GM21825 (cell line): ENCODE measurements around the gene FPGS.
A peak's percentile ranks its signal among the peaks of the same experiment; 100 is the strongest.
"Not testable (repeated sequence)": the region's sequence is repeated elsewhere in the genome, so short reads cannot be mapped to it uniquely, and the experiment has no call there.

Experiments used
- ATAC-seq: cut with Tn5 transposase; IDR thresholded peaks from one replicate; pipeline ENCODE4 v1.9.1; 2021; ENCODE audit warnings: mild to moderate bottlenecking, moderate library complexity; ENCODE audit not compliant: unreplicated experiment

Gene FPGS

GRCh38 chr9:127802576-127803443 lies at the start of gene FPGS:
Gene FPGS (plus strand): TSS chr9:127802882. CDS start chr9:127802925, 43 bp downstream.
- ATAC-seq: peak; percentile 67

GRCh38 chr9:127753148-127753547 lies 49.5 kb upstream of the FPGS start:
- ATAC-seq: no peak

GRCh38 chr9:127753622-127754021 lies 49.1 kb upstream of the FPGS start:
- ATAC-seq: no peak

GRCh38 chr9:127754099-127755060 lies 48.3 kb upstream of the FPGS start:
- no peak for ATAC-seq

GRCh38 chr9:127755061-127756060 lies 47.3 kb upstream of the FPGS start:
- ATAC-seq: no peak

- no peak for ATAC-seq
Measured at GRCh38 chr9:127756233-127756632, 46.4 kb upstream of the FPGS start.

- not testable (repeated sequence) for ATAC-seq
Measured at GRCh38 chr9:127756776-127757175, 45.9 kb upstream of the FPGS start.

- no peak for ATAC-seq
Measured at GRCh38 chr9:127758843-127759242, 43.8 kb upstream of the FPGS start.

- ATAC-seq: no peak
Measured at GRCh38 chr9:127761061-127761460, 41.6 kb upstream of the FPGS start.

GRCh38 chr9:127761491-127761956 lies 41.2 kb upstream of the FPGS start:
- ATAC-seq: no peak

- no peak for ATAC-seq
Measured at GRCh38 chr9:127762111-127762676, 40.5 kb upstream of the FPGS start.

GRCh38 chr9:127763918-127764384 lies 38.7 kb upstream of the FPGS start:
- ATAC-seq: no peak

GRCh38 chr9:127765418-127765817 lies 37.3 kb upstream of the FPGS start:
- ATAC-seq: no peak

GRCh38 chr9:127767410-127767809 lies 35.3 kb upstream of the FPGS start:
- ATAC-seq: no peak

- no peak for ATAC-seq
Measured at GRCh38 chr9:127767909-127768331, 34.8 kb upstream of the FPGS start.

GRCh38 chr9:127768698-127769097 lies 34.0 kb upstream of the FPGS start:
- ATAC-seq: no peak

GRCh38 chr9:127769101-127769500 lies 33.6 kb upstream of the FPGS start:
- no peak for ATAC-seq

GRCh38 chr9:127769929-127770582 lies 32.6 kb upstream of the FPGS start:
- no peak for ATAC-seq

- ATAC-seq: no peak
Measured at GRCh38 chr9:127770583-127770904, 32.1 kb upstream of the FPGS start.
